K562 (cell line): ENCODE results near the gene CPTP. TPM values are rescaled to one million over a fixed set of nuclear protein-coding genes. Genes with fewer than 3 reads are reported as not detected.

Source experiments
- BCOR ChIP-seq: fragments of 450-650 bp; IDR thresholded peaks from 2 replicates; pipeline ENCODE4 v1.6.1; 2016
- CUX1 ChIP-seq: fragments of 200-800 bp; sonication (Bioruptor generic); IDR thresholded peaks from 2 replicates; pipeline ENCODE4 v1.6.1; 2016; ENCODE audit warnings: missing genetic modification characterization, missing compliant biosample characterization
- ESRRA ChIP-seq: fragments of 450-650 bp; IDR thresholded peaks from 2 replicates; pipeline ENCODE4 v1.6.1; 2014; ENCODE audit warnings: low read depth, mild to moderate bottlenecking, moderate library complexity, borderline replicate concordance
- KDM1A ChIP-seq, 2 experiments: fragments of 450-650 bp; IDR thresholded peaks; 2 replicates each; pipeline ENCODE4 v1.6.1; 2016; ENCODE audit warnings: mild to moderate bottlenecking in 2 of 2
- MIER1 ChIP-seq: fragments of 450-650 bp; IDR thresholded peaks from 2 replicates; pipeline ENCODE4 v1.6.1; 2016; ENCODE audit warnings: antibody characterized with exemption, mild to moderate bottlenecking, low read depth
- OTX1 ChIP-seq: fragments of 450-650 bp; formaldehyde crosslinking; IDR thresholded peaks from 2 replicates; pipeline ENCODE4 v1.4.0; 2022; ENCODE audit warnings: mild to moderate bottlenecking
- RAD21 ChIP-seq, 2 experiments: fragments of 250-450 bp in 1 of 2; fragments of 450-650 bp in 1 of 2; sonication (Bioruptor Pico) in 1 of 2; formaldehyde crosslinking in 1 of 2; IDR thresholded peaks in 1 of 2; conservative IDR thresholded peaks in 1 of 2; 2 replicates each; pipeline versions ENCODE4 v1.4.0 to v1.8.0; 2020 to 2022; ENCODE audit warnings: mild to moderate bottlenecking in 2 of 2, moderate library complexity in 1 of 2
- RCOR1 ChIP-seq, 2 experiments: IDR thresholded peaks; 2 replicates each; pipeline ENCODE4 v1.6.1; 2012; ENCODE audit warnings: low read depth in 2 of 2, low read length in 2 of 2, borderline replicate concordance in 1 of 2, improper control_type of control experiment in 1 of 2
- SMARCA5 ChIP-seq: fragments of 450-650 bp; IDR thresholded peaks from 2 replicates; pipeline ENCODE4 v1.6.1; 2016
- SMARCE1 ChIP-seq: fragments of 450-650 bp; IDR thresholded peaks from 2 replicates; pipeline ENCODE4 v1.7.1; 2016; ENCODE audit warnings: mild to moderate bottlenecking
- polyA plus RNA-seq, 8 experiments: library from polyadenylated mRNA; depleted of rRNA in 4 of 8; stranded (reverse) in 5 of 8; unstranded in 3 of 8; fragments of >200 nt; fragmentation: Nextera tagmentation in 2 of 8; fragmentation: Illumina TruSeq in 1 of 8; extraction: Ambion mirVana in 2 of 8; extraction: Trizol in 1 of 8; gene quantifications; 2 replicates each; pipeline versions ENCODE4 v1.2.1 to v1.2.3, GENCODE V29; 2011 to 2014; ENCODE audit warnings: inconsistent platforms in 1 of 8, missing spikeins in 1 of 8
- total RNA-seq, 7 experiments: library from RNA; depleted of rRNA in 6 of 7; stranded (reverse); fragments of >200 nt in 6 of 7; fragmentation: Illumina TruSeq in 2 of 7; extraction: Trizol in 2 of 7; gene quantifications; 2 replicates each; pipeline versions ENCODE4 v1.2.1 to v1.2.3, GENCODE V29; 2011 to 2021; ENCODE audit warnings: low replicate concordance in 1 of 7
- TF ChIP-seq, protein P1 (sequence below), 3 experiments: fragments of 200-800 bp in 1 of 3; fragments of 250-450 bp in 1 of 3; fragments of 450-650 bp in 1 of 3; sonication (Bioruptor Pico) in 1 of 3; sonication (Bioruptor generic) in 1 of 3; formaldehyde crosslinking in 1 of 3; IDR thresholded peaks; 2 replicates each; pipeline versions ENCODE4 v1.6.1 to v1.8.0; 2016 to 2022; ENCODE audit warnings: mild to moderate bottlenecking in 2 of 3, missing genetic modification characterization in 2 of 3, missing compliant biosample characterization in 1 of 3, moderate library complexity in 1 of 3
- TF ChIP-seq, protein P2 (sequence below): fragments of 450-650 bp; IDR thresholded peaks from one replicate; pipeline ENCODE4 v1.6.1; 2018; ENCODE audit warnings: mild to moderate bottlenecking, moderate library complexity; ENCODE audit not compliant: partially characterized antibody

CPTP gene
- total and polyA plus RNA-seq, 9 of the 15 experiments (the other 6 are each of a cell fraction or from before 2014, with no cell fraction given): 0.11 to 25.8 (median 3.5) TPM

GRCh38 chr1:1281533-1282321, 42.9 kb upstream of the CPTP start (continued):
- TF ChIP-seq, protein P1, sequence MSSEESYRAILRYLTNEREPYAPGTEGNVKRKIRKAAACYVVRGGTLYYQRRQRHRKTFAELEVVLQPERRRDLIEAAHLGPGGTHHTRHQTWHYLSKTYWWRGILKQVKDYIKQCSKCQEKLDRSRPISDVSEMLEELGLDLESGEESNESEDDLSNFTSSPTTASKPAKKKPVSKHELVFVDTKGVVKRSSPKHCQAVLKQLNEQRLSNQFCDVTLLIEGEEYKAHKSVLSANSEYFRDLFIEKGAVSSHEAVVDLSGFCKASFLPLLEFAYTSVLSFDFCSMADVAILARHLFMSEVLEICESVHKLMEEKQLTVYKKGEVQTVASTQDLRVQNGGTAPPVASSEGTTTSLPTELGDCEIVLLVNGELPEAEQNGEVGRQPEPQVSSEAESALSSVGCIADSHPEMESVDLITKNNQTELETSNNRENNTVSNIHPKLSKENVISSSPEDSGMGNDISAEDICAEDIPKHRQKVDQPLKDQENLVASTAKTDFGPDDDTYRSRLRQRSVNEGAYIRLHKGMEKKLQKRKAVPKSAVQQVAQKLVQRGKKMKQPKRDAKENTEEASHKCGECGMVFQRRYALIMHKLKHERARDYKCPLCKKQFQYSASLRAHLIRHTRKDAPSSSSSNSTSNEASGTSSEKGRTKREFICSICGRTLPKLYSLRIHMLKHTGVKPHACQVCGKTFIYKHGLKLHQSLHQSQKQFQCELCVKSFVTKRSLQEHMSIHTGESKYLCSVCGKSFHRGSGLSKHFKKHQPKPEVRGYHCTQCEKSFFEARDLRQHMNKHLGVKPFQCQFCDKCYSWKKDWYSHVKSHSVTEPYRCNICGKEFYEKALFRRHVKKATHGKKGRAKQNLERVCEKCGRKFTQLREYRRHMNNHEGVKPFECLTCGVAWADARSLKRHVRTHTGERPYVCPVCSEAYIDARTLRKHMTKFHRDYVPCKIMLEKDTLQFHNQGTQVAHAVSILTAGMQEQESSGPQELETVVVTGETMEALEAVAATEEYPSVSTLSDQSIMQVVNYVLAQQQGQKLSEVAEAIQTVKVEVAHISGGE (CRISPR knock-in tag; IDR thresholded peaks at IDR 0.05): no peak
- TF ChIP-seq BCOR (peak; percentile 87), SMARCA5 (peak; percentile 62; the same call in 1 of the 2 replicates), SMARCE1 (no peak), KDM1A (IDR thresholded peaks at IDR 0.05) (peak in 1 of 2 experiments; percentile 78; a peak in 2 of 4 replicates), ESRRA (peak; percentile 16; the same call in 1 of the 2 replicates), RAD21 (CRISPR knock-in tag; conservative IDR thresholded peaks at IDR 0.05 in 1 of 2, IDR thresholded peaks at IDR 0.05 in 1 of 2) (no peak), CUX1 (CRISPR knock-in tag) (no peak), RCOR1 (IDR thresholded peaks at IDR 0.05; ENCODE audit: borderline replicate concordance in 1 of 2, low read depth in 2 of 2, low read length in 2 of 2) (0 out of 4 replicates have a peak, but pooled peaks of 1 of the 2 experiments have one; percentile 34), OTX1 (CRISPR knock-in tag) (no peak), MIER1 (no peak)
- TF ChIP-seq, protein P2, sequence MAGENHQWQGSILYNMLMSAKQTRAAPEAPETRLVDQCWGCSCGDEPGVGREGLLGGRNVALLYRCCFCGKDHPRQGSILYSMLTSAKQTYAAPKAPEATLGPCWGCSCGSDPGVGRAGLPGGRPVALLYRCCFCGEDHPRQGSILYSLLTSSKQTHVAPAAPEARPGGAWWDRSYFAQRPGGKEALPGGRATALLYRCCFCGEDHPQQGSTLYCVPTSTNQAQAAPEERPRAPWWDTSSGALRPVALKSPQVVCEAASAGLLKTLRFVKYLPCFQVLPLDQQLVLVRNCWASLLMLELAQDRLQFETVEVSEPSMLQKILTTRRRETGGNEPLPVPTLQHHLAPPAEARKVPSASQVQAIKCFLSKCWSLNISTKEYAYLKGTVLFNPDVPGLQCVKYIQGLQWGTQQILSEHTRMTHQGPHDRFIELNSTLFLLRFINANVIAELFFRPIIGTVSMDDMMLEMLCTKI: no peak
